MM.1S (cell line): ENCODE measurements around the gene MSANTD2.

Experiments
- DNase-seq: peaks from one replicate; pipeline ENCODE4 v3.0.0-alpha.2; 2015
- H2AFZ ChIP-seq: fragments of 300-600 bp; sonication (generic); 2 replicates; pipeline ENCODE4 v1.6.0; 2016; ENCODE audit warnings: antibody characterized with exemption, low read length
- H3F3A ChIP-seq: fragments of 300-600 bp; sonication (generic); 2 replicates; pipeline ENCODE4 v1.6.1; 2016; ENCODE audit warnings: mild to moderate bottlenecking, antibody characterized with exemption, low read length, moderate library complexity, mixed read lengths; ENCODE audit not compliant: insufficient read depth
- H3K27ac ChIP-seq: fragments of 300-600 bp; sonication (generic); 2 replicates; pipeline ENCODE4 v1.5.1; 2016; ENCODE audit warnings: mild to moderate bottlenecking, low read length
- H3K27me3 ChIP-seq: fragments of 300-600 bp; sonication (generic); replicated peaks from 2 replicates; pipeline ENCODE4 v1.6.0; 2016; ENCODE audit warnings: low read length; ENCODE audit not compliant: insufficient read depth
- H3K36me3 ChIP-seq: fragments of 300-600 bp; sonication (generic); replicated peaks from 2 replicates; pipeline ENCODE4 v1.6.1; 2016; ENCODE audit warnings: mild to moderate bottlenecking, low read length, mixed read lengths; ENCODE audit not compliant: insufficient read depth
- H3K4me1 ChIP-seq: fragments of 300-600 bp; sonication (generic); 2 replicates; pipeline ENCODE4 v1.6.1; 2016; ENCODE audit warnings: low read length, mixed read lengths
- H3K4me2 ChIP-seq: fragments of 300-600 bp; sonication (generic); 2 replicates; pipeline ENCODE4 v1.6.0; 2016; ENCODE audit warnings: low read depth, low read length
- H3K4me3 ChIP-seq: fragments of 300-600 bp; sonication (generic); 2 replicates; pipeline ENCODE4 v1.5.1; 2016; ENCODE audit warnings: low read length, mixed read lengths
- H3K79me2 ChIP-seq: fragments of 300-600 bp; sonication (generic); 2 replicates; pipeline ENCODE4 v1.6.1; 2016; ENCODE audit warnings: mixed run types, low read length, mixed read lengths
- H3K9ac ChIP-seq: fragments of 300-600 bp; sonication (generic); 2 replicates; pipeline ENCODE4 v1.6.1; 2016; ENCODE audit warnings: low read length, mixed read lengths
- H3K9me2 ChIP-seq: fragments of 300-600 bp; sonication (generic); replicated peaks from 2 replicates; pipeline ENCODE4 v1.6.1; 2016; ENCODE audit warnings: mild to moderate bottlenecking, low read length, mixed read lengths; ENCODE audit not compliant: insufficient read depth
- H3K9me3 ChIP-seq: fragments of 300-600 bp; sonication (generic); replicated peaks from 2 replicates; pipeline ENCODE4 v1.6.1; 2016; ENCODE audit warnings: mild to moderate bottlenecking, low read length, mixed read lengths; ENCODE audit not compliant: insufficient read depth
- H4K20me1 ChIP-seq: fragments of 300-600 bp; sonication (generic); 2 replicates; pipeline ENCODE4 v1.6.1; 2016; ENCODE audit warnings: mild to moderate bottlenecking, low read length, moderate library complexity, mixed read lengths; ENCODE audit not compliant: insufficient read depth
- CTCF ChIP-seq: fragments of 300-600 bp; sonication (generic); IDR thresholded peaks from 2 replicates; pipeline ENCODE4 v1.5.1; 2016; ENCODE audit warnings: antibody characterized with exemption, low read length, mixed read lengths
- EZH2 ChIP-seq: fragments of 300-600 bp; sonication (generic); optimal IDR thresholded peaks from 2 replicates; pipeline ENCODE3; 2017; ENCODE audit warnings: low read depth, mild to moderate bottlenecking, antibody characterized with exemption, low read length, mixed read lengths
- EZH2phosphoT487 ChIP-seq: fragments of 300-600 bp; sonication (generic); IDR thresholded peaks from 2 replicates; pipeline ENCODE4 v1.6.1; 2018; ENCODE audit warnings: antibody characterized with exemption, low read length

Gene MSANTD2

DNA sequence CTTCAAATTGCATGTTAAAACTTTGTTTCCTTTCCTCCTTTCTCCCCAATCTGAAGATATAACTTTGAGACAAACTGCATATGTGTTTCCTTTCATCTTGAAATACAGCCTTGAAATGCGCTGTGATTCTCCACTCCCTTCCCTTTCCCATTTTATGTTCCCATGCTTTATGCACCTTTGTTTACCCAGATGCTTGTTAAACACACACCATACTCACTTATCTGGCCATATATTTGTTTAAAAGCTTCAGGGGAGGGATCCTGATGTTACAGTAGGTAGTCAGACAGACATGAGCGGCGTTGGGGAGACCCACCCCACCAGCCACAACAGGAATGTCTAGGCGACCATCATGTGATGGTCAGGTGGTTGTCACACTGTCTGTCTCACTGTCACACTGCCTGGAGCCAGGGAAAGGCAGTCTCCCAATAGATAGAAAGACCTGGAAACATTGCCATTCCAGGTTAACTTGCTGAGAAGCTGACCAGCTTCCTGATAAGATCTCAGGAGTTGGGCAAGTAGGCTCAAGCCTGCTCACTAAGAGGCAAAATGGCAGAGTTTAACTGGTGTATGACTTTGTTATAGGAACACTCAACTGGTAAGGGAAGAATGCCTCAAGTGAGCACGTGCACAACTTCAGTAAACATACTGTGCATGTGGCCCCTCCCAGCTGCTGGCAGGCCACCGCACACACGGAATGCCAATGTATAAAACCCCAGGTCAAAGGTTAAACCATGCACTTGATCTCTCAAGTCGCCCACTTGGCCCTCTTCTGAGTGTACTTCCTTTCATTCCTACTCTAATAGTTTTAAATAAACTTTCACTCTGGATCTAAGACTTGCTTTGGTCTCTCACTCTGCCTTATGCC lies 23.5 kb upstream of the MSANTD2 start:
- Histone ChIP-seq H3K79me2 (no peaks in the 10 kb centered on the region), H3K9me2 (no peaks in the 10 kb centered on the region), H3K27me3 (no peaks in the 10 kb centered on the region), H2AFZ (no peak overlapping the region), H3K9me3 (no peaks in the 10 kb centered on the region), H3K4me2 (no peak overlapping the region), H3K4me3 (no peak overlapping the region), H3K27ac (no peak overlapping the region), H3F3A (no peaks in the 10 kb centered on the region), H4K20me1 (no peaks in the 10 kb centered on the region), H3K36me3 (no peaks in the 10 kb centered on the region), H3K9ac (no peak overlapping the region), H3K4me1 (no peaks in the 10 kb centered on the region)
- TF ChIP-seq EZH2phosphoT487 (no peak), EZH2 (no peak), CTCF (no peak)
- no peak for DNase-seq

- Histone ChIP-seq H3K9me2 (no peaks in the 10 kb centered on the region), H3K9ac (no peak overlapping the region), H3K4me2 (no peak overlapping the region), H2AFZ (no peak overlapping the region), H3F3A (no peaks in the 10 kb centered on the region), H3K27ac (no peak overlapping the region), H3K79me2 (no peaks in the 10 kb centered on the region), H3K27me3 (no peaks in the 10 kb centered on the region), H4K20me1 (no peaks in the 10 kb centered on the region), H3K36me3 (no peaks in the 10 kb centered on the region), H3K9me3 (no peaks in the 10 kb centered on the region), H3K4me1 (no peaks in the 10 kb centered on the region), H3K4me3 (no peak overlapping the region)
- no peak for TF ChIP-seq EZH2
- no peak for TF ChIP-seq CTCF
- no peak for TF ChIP-seq EZH2phosphoT487
- no peak for DNase-seq
Observed at GRCh38 chr11:124821995-124822730, 22.0 kb upstream of the MSANTD2 start.

DNA sequence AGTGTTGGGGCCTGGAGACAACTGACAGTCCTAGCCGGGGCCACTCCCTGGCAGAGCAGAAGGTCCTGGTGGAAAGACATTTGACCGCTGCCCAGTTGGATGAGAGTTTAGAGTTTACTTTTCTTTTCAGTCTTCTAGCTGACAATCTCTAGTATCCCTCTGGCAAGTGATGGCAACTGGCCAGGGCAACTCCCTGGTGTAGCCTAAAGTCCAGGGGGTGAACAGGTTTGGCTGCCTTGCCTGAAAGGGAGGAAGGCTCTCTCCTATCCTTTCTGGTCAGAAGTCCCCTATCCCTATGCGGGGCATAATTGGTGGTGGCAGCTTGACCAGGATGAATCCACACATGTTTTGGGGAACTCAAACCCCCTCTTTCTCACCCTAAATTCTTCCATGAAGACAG lies 16.8 kb upstream of the MSANTD2 start:
- no peak overlapping the region for H3K27ac ChIP-seq
- no peaks in the 10 kb centered on the region for H3K27me3 ChIP-seq
- H3F3A ChIP-seq: no peaks in the 10 kb centered on the region
- no peak for TF ChIP-seq CTCF
- TF ChIP-seq EZH2: no peak
- TF ChIP-seq EZH2phosphoT487: no peak
- H3K9ac ChIP-seq: no peak overlapping the region
- no peak overlapping the region for H3K4me3 ChIP-seq
- H3K9me2 ChIP-seq: no peaks in the 10 kb centered on the region
- no peaks in the 10 kb centered on the region for H3K36me3 ChIP-seq
- no peak overlapping the region for H3K4me2 ChIP-seq
- no peaks in the 10 kb centered on the region for H4K20me1 ChIP-seq
- no peaks in the 10 kb centered on the region for H3K9me3 ChIP-seq
- H3K79me2 ChIP-seq: no peaks in the 10 kb centered on the region
- DNase-seq: no peak
- H3K4me1 ChIP-seq: no peaks in the 10 kb centered on the region
- H2AFZ ChIP-seq: no peak overlapping the region
